SIG-M5 treated with dmso at 0.1 percent for 504 hours (cell line): ENCODE measurements around the gene EID2B.

ENCODE experiments used
- DNase-seq: peaks from one replicate; lab custom pipeline; 2025; ENCODE audit not compliant: unreplicated experiment; lab: John Stamatoyannopoulos, UW

EID2B gene

GRCh38 chr19:39499932-39500331 lies 32.7 kb downstream of the EID2B start:
- DNase-seq = no peak

GRCh38 chr19:39498798-39499642 lies 33.6 kb downstream of the EID2B start, which contains the start of gene DLL3:
Gene DLL3 (plus strand): TSS chr19:39498947. CDS start chr19:39498975, 28 bp downstream.
- DNase-seq = no peak

DNA sequence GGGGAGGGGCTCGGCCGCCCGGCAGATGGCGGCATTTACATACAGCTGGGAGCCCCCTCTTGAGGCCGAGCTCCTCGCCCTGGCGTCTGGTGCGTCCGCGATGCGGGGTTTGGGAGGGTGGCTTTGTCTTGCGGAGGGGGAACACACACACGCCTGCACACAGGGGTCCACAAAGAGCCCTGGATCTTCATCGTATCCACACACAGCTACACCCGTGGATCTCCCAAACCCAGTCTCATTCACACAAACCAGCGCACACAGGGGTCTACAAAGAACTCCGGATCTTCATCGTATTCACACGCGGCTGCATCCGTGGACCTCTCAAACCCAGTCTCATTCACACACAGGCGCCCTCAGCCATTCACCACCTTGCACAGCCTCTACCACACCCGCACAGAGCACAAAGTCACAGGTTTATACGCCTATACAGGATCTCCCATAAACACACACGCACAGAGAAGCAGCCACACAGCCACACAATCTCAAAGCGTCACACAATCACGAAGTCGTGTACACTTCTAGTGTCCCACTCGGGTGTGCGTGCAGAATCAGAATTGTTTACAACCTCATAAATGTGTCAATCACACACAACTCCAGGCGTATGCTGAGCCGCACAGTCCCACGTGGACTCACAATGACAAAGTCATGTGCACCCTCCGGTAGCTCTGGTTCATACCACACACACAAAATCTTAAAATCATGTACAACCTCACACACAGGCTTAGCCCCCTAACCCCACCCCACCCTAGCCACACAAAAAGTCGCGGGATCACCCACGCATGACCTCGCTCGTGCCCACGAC lies 34.5 kb downstream of the EID2B start:
- no peak for DNase-seq

- no peak for DNase-seq
These were observed 35.0 kb downstream of the EID2B start for GRCh38 chr19:39497701-39497995.

- no peak for DNase-seq
These were observed 36.6 kb downstream of the EID2B start for GRCh38 chr19:39496063-39496462.

DNA sequence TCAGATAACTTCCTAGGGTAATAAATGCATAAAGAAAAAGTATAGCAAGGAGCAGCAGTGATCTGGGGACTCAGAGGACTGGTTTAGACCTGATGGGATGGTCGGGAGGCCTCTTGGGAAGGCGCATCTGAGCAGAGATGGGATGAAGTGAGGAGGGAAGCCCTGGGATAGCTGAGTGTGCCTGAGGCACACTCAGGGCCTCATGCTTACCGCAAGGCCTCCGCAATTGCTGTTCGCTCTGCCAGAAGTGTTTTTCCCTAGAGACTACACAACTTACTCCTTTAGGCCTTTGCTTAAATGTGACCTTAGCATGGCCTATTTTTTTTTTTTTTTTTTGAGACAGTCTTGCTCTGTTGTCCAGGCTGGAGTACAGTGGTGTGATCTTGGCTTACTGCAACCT lies 38.0 kb downstream of the EID2B start:
- no peak for DNase-seq

GRCh38 chr19:39492788-39493187 lies 39.9 kb downstream of the EID2B start:
- no peak for DNase-seq

DNA sequence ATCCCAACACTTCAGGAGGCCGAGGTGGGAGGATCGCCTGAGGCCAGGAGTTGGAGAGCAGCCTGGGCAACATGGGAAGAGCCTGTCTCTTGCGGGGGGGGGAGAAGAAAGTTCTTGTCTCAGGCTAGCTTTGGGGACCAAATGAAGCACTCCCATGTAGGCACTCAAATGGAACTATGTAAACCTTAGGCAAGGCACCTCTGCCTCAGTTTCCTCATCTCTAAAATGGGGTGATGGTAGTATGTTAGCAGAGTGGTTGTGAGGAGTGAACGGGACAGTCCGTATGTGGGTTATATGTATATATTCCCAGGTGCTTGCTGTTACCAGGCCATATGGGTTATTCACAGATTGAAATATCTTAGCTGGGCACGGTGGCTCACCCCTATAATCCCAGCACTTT lies 40.4 kb downstream of the EID2B start:
- DNase-seq = no peak

DNA sequence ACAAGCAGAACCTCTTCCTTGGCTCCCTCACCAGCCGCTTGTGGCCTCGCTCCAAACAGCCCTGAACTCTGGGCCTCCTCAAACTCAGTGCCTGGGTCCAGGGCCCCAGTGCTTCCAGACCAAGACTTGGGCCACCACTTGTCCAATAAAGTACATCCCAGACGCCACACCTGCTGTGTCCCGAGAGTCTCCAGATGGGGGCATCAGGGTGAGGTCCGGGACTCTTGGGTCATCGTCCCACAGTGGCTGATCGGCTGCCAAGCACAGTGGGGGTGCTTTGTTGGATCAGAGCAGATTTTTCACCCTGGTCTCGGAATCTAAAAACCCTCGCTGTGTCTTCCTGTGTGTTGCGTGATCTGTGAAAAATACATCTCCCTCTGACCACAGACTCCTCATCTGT lies 42.9 kb downstream of the EID2B start:
- no peak for DNase-seq

- DNase-seq = no peak
These were observed 49.5 kb downstream of the EID2B start for GRCh38 chr19:39483141-39483540.

- no peak for DNase-seq
These were observed 51.0 kb downstream of the EID2B start for GRCh38 chr19:39481676-39482075.

DNA sequence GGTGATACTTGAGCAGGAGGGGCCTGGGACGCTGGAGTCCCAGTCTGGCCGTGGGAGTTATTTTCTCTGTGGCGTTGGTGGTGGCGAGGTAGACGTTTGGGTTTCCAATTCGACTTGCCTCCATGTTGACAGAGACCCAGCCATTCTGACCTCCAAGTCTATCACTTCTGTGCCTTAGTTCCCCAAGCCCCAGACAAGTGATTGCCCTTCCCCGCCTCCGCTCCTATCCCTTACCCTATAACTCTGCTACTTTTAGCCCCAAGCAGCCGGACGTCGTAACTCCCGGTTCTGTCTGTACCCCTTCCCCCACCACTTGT lies 51.5 kb downstream of the EID2B start:
- no peak for DNase-seq
